NCI-H2171 (cell line): ENCODE data around the gene GAST.

Source experiments
- DNase-seq: peaks from one replicate; lab custom pipeline; 2025; lab: John Stamatoyannopoulos, UW

The GAST gene

DNA sequence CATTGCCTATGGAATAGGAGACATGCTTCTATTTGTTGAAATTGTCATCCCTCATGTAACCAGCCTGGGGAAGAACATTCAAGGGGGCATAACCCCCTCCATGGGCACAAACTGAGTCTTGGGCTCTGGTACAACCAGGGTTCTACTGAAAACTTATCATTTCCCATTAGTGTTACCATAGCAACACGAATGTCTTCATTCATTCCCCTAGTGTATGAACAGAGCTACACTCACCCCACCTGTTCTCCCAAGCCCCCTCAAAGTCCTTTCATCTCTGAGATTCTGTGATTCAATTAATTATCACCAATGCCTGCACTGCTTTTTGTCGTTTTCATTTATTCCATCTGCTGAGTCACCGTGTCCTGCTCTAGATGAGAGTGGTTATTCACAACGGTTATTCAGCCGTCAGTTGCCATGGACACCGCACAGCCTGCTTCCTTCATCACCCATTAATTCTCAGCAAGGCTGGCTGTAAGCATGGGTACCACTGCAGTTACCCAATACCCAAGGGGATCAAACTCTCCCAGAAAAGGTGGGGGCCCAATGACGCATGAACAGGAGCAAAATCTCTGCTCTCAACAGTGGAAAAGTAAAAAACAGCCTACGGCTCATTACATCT is 1.6 kb upstream of the GAST start:
- DNase-seq, result peak; percentile 58

DNA sequence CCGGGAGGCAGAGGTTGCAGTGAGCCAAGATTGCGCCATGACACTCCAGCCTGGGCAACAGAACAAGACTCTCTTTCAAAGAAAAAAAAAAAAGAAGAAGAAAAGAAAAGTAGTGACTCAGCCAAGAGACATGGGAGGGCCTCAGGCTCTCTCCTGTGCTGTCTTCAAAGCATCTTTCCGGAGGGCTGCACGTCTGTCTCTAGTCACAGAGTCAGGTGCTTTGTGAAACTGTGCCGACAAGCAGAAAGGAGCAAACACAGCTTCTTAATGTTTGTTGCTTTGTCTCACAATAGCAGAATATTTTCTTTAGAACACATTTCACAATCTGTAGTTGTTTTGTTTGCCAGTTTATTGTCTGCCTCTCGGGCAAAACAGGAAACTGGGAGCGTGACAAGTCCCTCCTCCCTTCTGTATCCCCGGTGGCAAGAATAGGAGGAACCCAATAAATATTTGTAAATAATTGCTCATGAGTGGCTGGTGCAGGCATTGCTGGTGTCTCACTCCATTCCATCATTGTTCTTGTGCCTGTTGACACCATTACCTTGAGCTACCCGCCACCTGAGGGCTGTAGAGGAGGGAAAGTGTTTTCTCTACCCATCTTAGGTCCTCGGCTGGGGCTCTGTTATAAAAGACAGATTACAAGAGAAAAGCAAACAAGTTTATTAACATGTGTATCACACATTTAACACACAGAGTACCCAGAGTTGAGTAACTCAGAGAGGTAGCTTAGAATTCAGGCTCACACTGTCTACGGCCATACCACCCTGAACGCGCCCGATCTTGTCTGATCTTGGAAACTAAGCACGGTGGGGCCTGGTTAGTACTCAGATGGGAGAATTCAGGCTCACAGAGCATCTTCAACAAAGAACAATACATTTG is 5.5 kb downstream of the GAST start:
- no peak for DNase-seq

DNA sequence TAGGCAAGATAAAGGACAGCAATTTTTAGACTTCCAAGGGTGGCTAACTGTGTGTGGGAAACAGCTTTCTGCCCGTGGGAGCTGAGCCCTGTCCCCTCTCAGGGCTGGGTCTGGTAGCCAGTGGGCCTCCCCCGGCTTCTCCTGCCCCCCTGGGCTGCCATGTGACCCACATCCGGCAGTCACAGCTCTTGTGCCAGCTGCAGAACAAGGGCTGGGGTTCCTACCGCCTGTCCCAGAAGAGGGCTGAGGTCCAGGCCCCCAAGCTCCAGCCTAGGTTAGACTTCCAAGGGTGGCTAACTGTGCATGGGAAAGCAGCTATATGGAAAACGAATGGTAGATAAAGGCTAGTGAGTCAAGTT is 6.1 kb downstream of the GAST start:
- no peak for DNase-seq

DNA sequence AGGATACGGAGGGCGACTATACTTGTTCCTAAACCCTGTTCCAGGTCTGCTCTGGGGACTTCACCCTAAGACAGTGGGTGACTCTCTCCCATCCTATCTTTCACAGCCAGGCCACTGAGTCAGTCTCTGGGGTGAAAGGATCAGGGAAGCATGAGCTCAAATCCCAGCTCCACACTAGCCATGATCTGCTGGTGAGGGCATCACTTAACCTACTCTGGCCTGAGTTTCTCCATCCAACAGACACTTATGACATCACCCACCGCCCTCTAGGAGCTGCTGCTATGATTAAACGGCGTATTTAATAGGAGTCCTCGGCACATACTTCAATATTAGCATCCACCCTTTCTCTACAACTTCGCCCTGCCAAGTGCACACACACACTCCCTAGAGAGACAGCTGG is 10.1 kb downstream of the GAST start:
- no peak for DNase-seq

DNA sequence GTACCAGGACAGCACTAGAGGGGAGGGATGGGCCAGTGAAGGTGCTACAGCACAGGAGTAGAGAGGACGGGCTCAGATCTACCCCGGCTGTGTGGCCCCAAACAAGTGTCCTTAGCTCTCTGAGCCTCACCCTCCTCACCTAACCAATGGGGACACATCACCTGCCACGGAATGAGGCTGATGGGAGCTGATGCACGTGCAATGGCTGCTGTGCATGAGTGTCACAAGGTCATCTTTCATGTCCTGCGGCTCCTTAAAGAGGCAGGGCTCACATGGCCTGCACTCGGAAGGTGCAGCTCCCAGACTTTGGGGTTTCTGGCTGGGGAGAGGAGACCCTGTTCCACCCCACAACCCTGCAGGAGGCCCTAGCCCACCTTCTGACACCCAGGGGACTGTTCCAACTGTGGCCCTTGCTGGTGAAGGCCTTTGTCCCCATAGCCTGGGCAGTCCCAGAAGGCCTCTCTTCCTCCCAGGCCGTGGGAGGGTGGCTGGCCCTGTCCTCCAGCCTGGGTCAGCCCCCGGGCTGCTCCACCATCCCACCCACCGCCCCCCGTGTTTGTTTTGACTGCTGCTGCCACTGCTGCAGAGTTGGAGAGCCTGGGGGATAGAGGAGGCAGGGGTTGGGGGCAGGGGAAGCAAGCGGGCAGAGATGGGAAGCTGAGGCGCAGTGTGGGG is 11.8 kb downstream of the GAST start:
- DNase-seq, result no peak

DNA sequence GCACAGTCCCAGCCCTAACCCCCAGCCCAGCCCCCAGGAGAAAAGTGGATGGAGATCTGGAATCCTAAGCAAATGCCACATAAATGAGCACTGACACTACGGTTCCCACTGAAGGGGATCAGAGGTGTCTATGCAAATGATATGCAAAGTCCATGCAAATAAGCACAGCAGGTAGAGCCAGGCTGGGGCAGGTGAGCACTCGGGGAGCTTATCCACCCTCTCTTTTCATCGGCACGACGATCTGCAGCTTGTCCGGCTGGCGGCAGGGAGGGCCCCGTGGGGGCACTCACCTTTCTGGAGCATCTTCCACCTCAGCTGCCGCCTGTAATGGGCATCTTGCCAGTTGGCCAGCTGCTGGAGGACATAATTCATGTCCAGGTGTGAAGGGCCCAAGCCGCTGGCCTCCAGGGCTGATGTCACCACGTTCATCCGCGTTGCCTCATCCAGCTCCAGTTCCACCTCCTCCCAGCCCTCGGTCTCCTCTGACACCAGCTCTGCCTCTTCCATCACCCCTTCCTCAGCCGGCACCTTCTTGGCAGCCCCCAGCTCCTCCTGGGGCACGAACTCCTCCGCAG is 12.4 kb downstream of the GAST start:
- DNase-seq, result no peak

DNA sequence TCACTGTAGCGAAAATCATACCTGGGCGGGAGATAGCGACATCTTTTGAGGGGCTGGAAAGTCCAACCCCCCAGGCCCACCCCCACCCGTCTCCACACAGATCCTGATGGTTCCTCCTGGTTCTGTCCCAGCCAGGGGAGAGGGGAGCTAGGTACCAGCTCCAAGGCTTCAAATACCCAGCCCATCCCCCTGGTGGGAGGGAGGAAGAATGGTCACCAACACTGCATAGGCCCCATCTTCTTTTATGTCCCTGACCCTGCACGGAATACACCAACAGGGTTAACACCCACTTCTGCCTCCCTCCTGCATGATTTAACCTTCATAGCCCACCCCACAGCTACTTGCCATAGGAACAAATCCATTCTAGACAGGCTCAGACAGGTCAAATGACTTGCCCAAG is 13.0 kb downstream of the GAST start:
- DNase-seq, result no peak

DNA sequence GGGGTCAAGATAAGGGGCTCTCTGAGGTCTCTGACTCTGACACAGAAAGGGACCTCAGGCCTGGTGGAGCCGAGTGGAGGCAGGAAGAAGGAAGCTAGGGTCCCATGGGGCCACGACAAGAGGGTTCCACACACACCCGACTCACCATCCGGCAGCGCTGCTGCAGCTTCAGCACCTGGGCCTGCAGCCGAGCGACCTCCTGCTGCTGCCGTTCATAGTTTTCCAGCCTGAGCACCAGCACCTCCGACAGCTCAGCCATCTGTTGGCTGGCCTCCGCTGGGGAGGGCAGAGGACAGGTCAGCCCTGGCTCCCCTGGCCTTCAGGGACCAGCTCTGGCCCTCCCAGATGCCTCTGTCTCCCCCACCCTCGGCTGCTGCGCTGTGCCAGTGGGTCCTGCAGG is 15.9 kb downstream of the GAST start:
- DNase-seq, result no peak

DNA sequence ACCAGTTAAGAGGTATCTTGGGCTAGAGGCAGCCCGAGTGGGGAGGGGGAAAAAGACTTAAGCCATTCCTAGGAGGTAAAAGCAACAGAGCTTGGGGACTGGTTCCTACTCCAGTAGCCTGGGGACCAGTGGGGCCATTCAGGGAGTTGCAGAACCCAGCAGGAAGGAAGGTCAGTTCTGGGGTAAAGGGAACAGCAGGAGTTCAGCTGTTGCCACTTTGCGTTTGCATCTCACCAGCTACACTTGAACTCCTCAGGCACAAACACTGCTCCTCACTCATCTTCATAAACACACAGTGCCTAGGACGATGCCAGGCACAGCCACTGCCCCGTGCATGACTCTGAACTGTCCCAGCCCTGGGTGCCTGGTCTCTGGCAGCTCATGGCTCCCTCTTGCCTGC is 18.3 kb downstream of the GAST start:
- no peak for DNase-seq

DNA sequence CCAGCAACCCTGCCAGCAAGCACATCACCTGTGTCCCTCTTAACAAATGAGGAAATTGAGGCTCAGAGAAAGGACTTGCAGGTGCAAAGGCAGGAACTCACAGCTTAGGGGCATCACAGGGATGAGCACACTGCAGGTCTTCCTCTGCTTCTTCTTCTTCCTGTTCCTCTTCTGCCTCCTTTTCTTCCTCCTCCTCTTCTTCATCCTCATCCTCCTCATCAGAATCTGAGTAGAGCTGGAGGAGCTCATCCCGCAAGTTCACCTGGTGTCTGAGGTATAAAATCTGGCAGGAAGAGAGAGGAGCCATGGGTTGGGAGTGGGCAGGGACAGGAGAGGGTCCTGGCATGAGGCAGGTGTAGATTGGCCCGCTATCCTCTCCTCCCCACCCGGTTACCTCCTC is 19.7 kb downstream of the GAST start:
- no peak for DNase-seq

DNA sequence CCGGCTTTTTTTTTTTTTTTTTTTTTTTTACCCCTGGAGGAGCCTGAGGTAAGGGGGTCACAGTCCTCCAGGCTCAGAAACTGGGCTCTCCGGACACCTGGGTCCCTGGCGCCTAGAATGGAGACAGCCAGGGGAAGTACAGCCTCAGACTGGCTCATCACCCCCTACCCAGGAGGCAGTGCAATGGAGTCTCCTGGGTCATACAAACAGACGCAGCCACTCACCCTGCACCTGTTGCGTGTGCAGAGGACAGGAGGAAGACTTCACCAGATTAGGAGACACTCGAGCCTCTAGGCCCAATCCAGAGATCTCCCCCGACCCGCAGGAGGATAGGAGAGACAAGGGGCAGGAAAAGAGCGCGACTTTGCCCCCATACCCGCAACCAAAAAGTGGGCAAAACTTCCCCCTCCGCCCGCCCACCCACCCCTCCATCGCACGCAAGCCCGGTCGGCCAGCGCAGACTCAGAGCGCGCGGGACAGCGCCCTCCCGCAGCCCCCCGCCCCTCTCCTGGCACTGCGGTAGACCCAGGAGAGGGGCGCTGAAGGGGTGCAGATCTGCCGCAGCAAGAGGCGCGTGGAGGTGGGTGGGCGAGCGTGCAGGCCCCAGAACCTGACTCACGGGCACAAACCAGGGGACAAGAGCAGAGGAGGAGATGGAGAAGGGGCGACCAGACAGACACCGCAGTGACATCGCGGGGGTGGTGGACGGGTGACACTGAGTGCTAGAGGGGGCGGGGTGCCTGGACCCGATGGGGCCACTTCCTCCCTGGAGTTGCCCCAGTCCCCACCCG is 21.4 kb downstream of the GAST start:
- DNase-seq, result no peak

DNA sequence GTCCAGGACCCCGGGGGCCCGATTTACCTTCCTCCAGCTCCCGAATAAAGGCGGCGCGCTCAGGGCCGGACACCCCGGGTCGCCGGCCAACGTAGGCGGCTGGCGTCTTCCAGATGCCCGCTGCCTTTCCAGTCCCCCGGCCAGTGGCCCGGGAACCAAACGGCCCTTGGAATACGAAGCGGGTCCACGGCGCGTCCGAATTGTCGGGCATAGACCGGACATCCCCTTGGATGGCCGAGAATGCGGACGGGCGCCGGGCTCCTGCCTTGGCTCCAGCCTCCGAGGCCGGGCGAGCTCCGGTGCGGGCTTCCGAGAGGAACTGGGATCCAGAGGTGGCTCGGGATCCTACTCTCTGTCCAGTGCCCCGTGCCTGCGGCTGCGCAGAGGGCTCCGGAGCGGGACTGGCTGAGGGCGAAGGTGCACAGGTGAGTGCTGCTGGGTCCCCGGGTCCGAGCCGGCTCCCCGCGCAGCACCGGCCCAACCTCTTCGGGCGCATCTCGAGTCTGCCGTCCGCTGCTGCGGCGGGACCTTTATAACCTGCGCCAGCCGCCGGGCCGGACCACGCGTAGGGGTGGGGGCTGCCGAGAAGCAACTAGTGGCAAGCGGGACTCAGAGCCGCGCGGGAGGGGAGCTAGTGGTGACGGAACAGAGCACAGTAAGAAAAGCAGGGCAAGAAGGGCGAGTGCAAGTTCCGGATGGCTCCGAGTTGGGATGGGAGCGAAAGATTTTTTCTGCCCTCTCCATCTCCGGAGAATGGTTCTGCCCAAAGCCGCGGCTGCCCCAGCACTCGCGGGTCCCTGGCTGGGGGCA is 22.2 kb downstream of the GAST start, which contains the start of gene HAP1:
HAP1 (minus strand) TSS at position 505 of the 810 bp plus-strand sequence; CDS start at position 496, 9 bp downstream.
- no peak for DNase-seq

DNA sequence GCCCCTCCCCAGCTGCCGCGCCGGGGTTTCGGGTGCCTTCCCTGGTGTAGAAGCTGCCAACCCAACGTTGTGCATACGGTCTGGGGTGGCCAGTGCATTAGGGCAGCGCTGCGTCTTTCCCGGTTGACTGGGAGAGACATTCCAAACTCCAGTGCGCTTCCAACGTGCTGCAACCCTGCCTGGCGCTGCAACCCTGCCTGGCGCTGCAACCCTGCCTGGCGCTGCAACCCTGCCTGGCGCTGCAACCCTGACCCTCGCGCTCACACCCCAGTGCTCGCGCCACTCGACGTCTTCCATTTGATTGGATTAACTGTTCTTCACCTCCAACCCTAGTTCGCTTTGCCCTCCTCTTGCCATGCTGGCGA is 22.8 kb downstream of the GAST start:
- DNase-seq, result no peak

DNA sequence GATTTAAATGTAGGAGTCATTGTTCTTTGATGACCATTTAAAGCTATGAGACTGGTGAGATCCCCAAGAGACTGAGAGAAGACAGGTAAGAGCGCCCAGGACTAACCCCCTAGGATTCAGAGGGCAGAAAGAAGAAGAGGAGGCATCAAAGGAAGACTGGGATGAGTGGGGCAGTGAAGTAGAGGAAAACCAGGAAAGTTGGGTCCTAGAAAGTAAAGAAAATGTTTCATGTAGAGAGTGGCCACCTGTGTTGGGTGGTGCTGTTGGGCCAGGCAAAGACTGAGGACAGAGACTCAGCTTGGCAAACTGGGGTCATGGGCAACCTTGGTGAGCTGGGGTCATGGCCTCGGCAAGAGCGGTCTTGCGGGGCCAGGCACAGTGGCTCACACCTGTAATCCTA is 23.6 kb downstream of the GAST start:
- DNase-seq, result no peak

DNA sequence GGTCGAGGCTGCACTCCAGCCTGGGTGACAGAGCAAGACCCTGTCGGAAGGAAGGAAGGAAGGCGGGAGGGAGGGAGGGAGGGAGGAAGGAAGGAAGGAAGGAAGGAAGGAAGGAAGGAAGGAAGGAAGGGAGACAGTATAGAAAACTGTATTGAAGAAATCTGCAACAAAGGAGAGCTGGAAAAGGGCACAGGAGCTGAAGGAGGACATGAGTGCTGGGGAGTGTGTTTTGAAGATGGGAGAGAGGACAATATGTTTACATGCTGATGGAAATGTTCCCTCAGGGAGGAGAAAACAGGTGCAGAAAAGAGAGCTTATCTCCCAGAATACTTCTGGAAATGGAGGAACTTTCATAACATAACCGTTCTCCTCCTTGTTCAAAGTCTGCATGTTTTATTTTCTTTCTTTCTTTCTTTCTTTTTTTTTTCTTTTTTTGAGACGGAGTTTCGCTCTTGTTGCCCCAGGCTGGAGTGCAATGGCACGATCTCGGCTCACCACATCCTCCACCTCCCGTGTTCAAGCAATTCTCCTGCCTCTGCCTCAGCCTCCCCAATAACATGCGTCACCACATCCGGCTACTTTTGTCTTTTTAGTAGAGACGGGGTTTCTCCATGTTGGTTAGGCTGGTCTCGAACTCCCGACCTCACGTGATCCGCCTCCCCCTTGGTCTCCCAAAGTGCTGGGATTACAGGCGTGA is 25.0 kb downstream of the GAST start:
- DNase-seq, result no peak

DNA sequence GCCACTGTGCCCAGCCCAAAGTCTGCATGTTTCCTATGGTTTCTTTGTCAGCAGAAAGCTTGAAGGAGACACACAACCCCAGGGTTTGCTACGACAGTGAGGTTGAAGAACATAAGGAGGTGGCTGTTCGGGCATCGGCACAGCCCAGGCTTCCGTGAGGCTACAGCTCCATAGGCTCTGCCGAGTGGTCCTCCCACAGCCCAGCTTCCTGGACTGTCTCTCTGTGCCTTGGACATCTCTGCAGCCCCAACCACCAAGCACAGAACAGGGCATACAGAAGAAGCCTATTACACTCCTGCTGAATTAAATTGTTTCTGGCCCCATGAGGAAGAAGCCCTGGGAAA is 25.5 kb downstream of the GAST start:
- no peak for DNase-seq

DNA sequence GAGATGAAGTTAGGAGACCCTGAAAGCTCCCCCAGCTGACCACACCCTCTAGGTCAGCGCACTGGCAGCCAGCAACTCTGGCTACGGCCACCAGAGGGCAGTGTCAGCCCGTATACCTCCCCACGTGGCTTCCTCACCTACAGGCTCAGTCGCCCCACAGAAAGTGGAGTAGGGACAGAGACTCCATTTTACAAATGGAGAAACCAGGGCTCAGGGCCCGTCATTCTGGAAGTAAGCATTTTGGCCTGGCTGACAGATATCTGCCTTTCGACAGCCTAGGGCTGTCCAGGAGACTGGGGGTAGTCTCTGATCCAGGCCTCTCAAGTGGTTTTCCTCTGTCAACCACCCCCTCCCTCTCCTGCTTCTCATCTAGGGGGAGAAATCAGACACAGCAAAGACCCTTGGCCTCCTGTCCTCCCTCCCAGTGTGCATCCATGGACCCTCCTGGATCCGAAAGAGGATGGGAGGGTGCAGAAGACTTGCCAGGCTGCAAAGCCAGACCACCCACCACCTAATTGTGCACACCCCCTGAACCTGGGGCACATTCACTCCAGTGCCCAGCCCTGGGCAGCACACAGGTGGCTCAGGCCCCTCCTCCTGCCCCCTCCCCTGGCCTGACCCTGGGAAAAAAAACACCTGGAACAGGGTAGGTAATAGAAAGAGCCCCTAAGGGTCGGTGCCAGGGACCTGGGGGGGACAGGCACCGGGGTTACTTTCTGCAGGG is 26.1 kb downstream of the GAST start:
- DNase-seq, result peak; percentile 62

DNA sequence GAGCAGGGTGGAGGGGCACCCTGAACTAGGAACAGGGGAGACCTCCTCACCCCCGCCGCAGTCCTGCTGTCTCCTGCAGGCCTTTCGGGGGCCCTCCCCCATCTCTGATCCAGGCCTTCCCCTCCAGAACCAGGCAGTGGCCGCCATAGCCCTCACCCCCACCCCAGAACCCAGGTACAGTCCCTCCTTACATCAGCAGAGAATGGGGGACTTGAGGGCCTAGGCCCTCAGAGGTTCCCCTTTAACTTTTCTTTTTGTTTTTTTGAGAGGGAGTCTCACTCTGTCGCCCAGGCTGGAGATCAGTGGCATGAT is 26.6 kb downstream of the GAST start:
- DNase-seq, result no peak

DNA sequence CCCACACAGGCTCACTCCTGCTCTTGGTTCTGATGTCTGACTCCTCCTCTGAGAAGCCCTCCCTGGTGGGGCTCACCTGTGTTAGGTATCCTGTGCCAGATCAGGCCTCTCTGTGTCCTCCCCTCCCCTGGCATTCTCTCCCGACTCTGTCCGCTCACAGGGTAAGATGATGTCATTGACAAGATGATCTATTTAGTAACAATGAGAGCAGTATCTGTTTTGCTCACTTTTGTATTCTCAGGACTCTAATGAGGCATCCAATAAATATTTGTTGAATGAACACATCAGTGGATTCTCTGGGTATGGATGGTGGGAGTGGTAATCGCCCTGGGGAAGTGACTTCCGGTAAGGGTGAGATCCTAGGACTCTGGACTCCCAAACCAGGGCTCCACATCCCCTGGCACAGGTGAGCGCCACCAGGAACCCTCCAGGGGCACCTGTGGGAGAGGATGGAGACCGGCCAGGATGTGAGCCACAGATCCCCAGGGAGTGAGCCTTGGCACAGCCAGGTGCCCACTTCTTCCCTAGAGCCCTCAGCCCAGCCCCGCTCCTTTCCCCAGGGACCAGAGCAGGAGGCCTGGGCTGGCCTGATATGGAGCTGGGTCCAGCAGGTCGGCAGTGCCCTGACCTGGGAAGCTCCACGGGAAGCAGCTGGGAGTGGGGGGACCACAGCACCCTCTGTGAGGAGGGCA is 27.7 kb downstream of the GAST start:
- DNase-seq, result no peak

DNA sequence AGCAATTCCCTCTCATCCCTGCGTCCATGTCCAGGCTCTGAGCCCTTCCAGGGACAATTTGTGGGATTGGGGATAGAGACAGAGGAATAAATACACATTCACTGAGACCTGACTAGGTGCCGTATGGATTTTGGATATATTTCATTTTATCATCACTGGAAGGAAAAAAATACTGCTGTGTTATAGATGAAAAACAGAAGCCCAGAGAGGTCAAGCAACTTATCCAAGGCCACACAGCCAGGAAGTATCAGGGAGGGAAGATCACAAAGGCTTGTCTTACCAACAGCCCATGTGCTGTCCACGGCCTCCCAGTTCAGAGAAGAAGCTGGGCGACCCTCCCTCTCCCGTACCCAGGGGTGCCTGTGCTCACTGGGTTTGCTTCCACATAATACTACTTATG is 28.4 kb downstream of the GAST start:
- no peak for DNase-seq
